GM12878 (cell line): ENCODE data around the gene IFITM1. TPM values are rescaled to one million over a fixed set of nuclear protein-coding genes. Genes with fewer than 3 reads are reported as not detected.

Experiments
- JUND ChIP-seq: IDR thresholded peaks from 2 replicates; pipeline ENCODE4 v1.6.1; 2012; ENCODE audit warnings: low read depth, mild to moderate bottlenecking, low read length, improper control_type of control experiment, moderate library complexity
- MTA3 ChIP-seq: IDR thresholded peaks from 2 replicates; pipeline ENCODE4 v1.6.1; 2012; ENCODE audit warnings: low read length, inconsistent platforms, borderline replicate concordance
- TBL1XR1 ChIP-seq: IDR thresholded peaks from 2 replicates; pipeline ENCODE4 v1.6.1; 2012; ENCODE audit warnings: low read depth, low read length, improper control_type of control experiment
- ZNF592 ChIP-seq: fragments of 450-650 bp; IDR thresholded peaks from 2 replicates; pipeline ENCODE4 v1.6.1; 2017; ENCODE audit warnings: mild to moderate bottlenecking, moderate library complexity
- polyA plus RNA-seq, 11 experiments: library from polyadenylated mRNA; depleted of rRNA in 4 of 11; unstranded in 6 of 11; stranded (reverse) in 5 of 11; fragments of >200 nt; fragmentation: Nextera tagmentation in 4 of 11; fragmentation: Illumina TruSeq in 1 of 11; extraction: Ambion mirVana in 4 of 11; extraction: Trizol in 1 of 11; gene quantifications; 1 replicate in 1 of 11; 2 replicates in 10 of 11; pipeline versions ENCODE4 v1.2.1 to v1.2.3, GENCODE V29; 2011 to 2016; ENCODE audit warnings: inconsistent platforms in 2 of 11, missing spikeins in 2 of 11, low read depth in 1 of 11
- total RNA-seq, 4 experiments: library from RNA; depleted of rRNA in 3 of 4; stranded (reverse); fragments of >200 nt in 3 of 4; fragmentation: Illumina TruSeq in 1 of 4; extraction: Trizol in 1 of 4; gene quantifications; 2 replicates each; pipeline versions ENCODE4 v1.2.1 to v1.2.3, GENCODE V29; 2013 to 2021
- TF ChIP-seq, protein P1 (sequence below): fragments of 450-650 bp; conservative IDR thresholded peaks from 2 replicates; pipeline ENCODE4 v1.6.1; 2017; ENCODE audit warnings: mild to moderate bottlenecking, moderate library complexity

Gene IFITM1
- total and polyA plus RNA-seq, 10 of the 15 experiments (the other 5 are each of a cell fraction or from before 2014, with no cell fraction given): 396 to 2,788 (median 607) TPM

DNA sequence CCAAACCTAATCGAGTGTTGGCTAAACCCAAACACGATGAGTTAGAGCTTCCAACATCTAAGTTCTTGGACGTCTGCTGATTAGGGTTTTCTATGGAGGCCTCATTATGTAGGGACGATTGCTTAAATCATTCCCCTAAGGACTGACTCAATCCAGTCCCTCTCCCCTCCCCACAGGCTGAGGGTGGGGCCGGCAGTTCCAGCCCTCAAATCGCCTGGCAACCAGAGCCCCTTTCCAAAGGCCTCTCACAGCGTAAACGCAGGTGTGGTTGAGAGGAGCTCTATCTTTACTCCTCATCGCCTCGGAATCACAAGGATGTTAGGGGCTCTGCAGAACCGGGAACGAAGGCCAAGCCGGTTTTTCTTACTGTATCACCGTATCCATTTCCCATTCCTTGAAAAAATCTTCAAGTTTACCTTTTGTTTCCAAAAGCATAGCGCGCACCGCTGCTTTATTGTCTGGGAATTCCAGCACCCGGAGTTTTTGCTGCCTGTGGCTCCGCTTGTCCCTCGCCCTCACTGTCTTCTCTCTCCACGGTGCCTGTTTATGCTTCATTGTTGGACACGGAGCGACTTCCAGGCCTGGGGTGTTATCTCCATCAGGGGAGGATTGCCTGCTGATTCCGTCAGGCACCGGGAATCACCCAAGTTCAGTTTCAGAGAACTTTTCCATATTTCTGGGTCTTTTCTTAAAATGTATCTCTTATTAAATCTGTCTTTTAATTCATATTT, 20.6 kb downstream of the IFITM1 start (continued):
- TF ChIP-seq ZNF592 (no peak), TBL1XR1 (no peak), MTA3 (no peak), JUND (no peak)
- TF ChIP-seq, protein P1, sequence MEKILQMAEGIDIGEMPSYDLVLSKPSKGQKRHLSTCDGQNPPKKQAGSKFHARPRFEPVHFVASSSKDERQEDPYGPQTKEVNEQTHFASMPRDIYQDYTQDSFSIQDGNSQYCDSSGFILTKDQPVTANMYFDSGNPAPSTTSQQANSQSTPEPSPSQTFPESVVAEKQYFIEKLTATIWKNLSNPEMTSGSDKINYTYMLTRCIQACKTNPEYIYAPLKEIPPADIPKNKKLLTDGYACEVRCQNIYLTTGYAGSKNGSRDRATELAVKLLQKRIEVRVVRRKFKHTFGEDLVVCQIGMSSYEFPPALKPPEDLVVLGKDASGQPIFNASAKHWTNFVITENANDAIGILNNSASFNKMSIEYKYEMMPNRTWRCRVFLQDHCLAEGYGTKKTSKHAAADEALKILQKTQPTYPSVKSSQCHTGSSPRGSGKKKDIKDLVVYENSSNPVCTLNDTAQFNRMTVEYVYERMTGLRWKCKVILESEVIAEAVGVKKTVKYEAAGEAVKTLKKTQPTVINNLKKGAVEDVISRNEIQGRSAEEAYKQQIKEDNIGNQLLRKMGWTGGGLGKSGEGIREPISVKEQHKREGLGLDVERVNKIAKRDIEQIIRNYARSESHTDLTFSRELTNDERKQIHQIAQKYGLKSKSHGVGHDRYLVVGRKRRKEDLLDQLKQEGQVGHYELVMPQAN: no peak
